ENCODE results near the gene NFIA. TPM values are rescaled to one million over a fixed set of nuclear protein-coding genes. Genes with fewer than 3 reads are reported as not detected.
A peak's percentile ranks its signal among the peaks of the same experiment; 100 is the strongest.

The NFIA gene
- total RNA-seq, 2 experiments from 2014 or later = 4.2 to 5.7 TPM

GRCh38 chr1:61139775-61140549, 57.6 kb downstream of the NFIA start:
- POLR2A ChIA-PET = interaction anchor here (0.7 kb wide), 1 partner anchor 8 kb away, joined by 5 read pairs; no protein-coding TSS in a partner anchor
- DNase-seq (no peak), ATAC-seq (ENCODE audit: low read depth) (no peak)
- Mint-ChIP-seq H3K4me1 (no peaks in the 10 kb centered on the region), H3K36me3 (no peaks in the 10 kb centered on the region), H3K4me3 (no peak overlapping the region), H3K9me3 (no peaks in the 10 kb centered on the region), H3K27me3 (peaks cover 4% of the 10 kb centered on the region), H3K27ac (no peak overlapping the region)

GRCh38 chr1:61140778-61141177, 58.4 kb downstream of the NFIA start:
- ATAC-seq (ENCODE audit: low read depth) = no peak
- no peak for DNase-seq
- Mint-ChIP-seq H3K27me3 (peaks cover 4% of the 10 kb centered on the region), H3K27ac (no peak overlapping the region), H3K9me3 (no peaks in the 10 kb centered on the region), H3K4me3 (no peak overlapping the region), H3K4me1 (no peaks in the 10 kb centered on the region), H3K36me3 (no peaks in the 10 kb centered on the region)
- POLR2A ChIA-PET = no interaction called here

GRCh38 chr1:61141288-61142042, 59.1 kb downstream of the NFIA start:
- POLR2A ChIA-PET = no interaction called here
- Mint-ChIP-seq H3K27ac (no peak overlapping the region), H3K36me3 (no peaks in the 10 kb centered on the region), H3K9me3 (no peaks in the 10 kb centered on the region), H3K4me3 (no peak overlapping the region), H3K27me3 (peaks cover 4% of the 10 kb centered on the region), H3K4me1 (no peaks in the 10 kb centered on the region)
- DNase-seq (no peak), ATAC-seq (ENCODE audit: low read depth) (no peak)

- no peaks in the 10 kb centered on the region for H3K9me3 Mint-ChIP-seq
- H3K4me3 Mint-ChIP-seq = no peak overlapping the region
- POLR2A ChIA-PET = no interaction called here
- H3K36me3 Mint-ChIP-seq = no peaks in the 10 kb centered on the region
- no peak overlapping the region for H3K27ac Mint-ChIP-seq
- H3K27me3 Mint-ChIP-seq = peaks cover 7% of the 10 kb centered on the region
- DNase-seq (no peak), ATAC-seq (ENCODE audit: low read depth) (no peak)
- no peaks in the 10 kb centered on the region for H3K4me1 Mint-ChIP-seq
Measured at GRCh38 chr1:61142043-61142440, 59.7 kb downstream of the NFIA start.

- DNase-seq = no peak
- Mint-ChIP-seq H3K4me1 (no peaks in the 10 kb centered on the region), H3K9me3 (no peaks in the 10 kb centered on the region), H3K4me3 (no peak overlapping the region), H3K36me3 (no peaks in the 10 kb centered on the region), H3K27me3 (peaks cover 7% of the 10 kb centered on the region), H3K27ac (no peak overlapping the region)
- POLR2A ChIA-PET = no interaction called here
- no peak for ATAC-seq (ENCODE audit: low read depth)
Measured at GRCh38 chr1:61142726-61143500, 60.6 kb downstream of the NFIA start.

- H3K27ac Mint-ChIP-seq = no peak overlapping the region
- ATAC-seq (ENCODE audit: low read depth) = no peak
Measured at GRCh38 chr1:61143821-61144424, 61.6 kb downstream of the NFIA start.

GRCh38 chr1:61149010-61149860, 66.9 kb downstream of the NFIA start:
- no peak for DNase-seq
- no peaks in the 10 kb centered on the region for H3K4me1 Mint-ChIP-seq
- POLR2A ChIA-PET = no interaction called here
- H3K9me3 Mint-ChIP-seq = no peaks in the 10 kb centered on the region
- H3K36me3 Mint-ChIP-seq = no peaks in the 10 kb centered on the region
- H3K4me3 Mint-ChIP-seq = no peak overlapping the region
- H3K27ac Mint-ChIP-seq = no peak overlapping the region
- peaks cover 26% of the 10 kb centered on the region for H3K27me3 Mint-ChIP-seq
- no peak for ATAC-seq (ENCODE audit: low read depth)

More at GRCh38 chr1:61143821-61144424, 61.6 kb downstream of the NFIA start:
- POLR2A ChIA-PET = no interaction called here
- no peak for DNase-seq
- Mint-ChIP-seq H3K4me1 (no peaks in the 10 kb centered on the region), H3K36me3 (no peaks in the 10 kb centered on the region), H3K27me3 (peaks cover 8% of the 10 kb centered on the region), H3K4me3 (no peak overlapping the region), H3K9me3 (no peaks in the 10 kb centered on the region)

GRCh38 chr1:61151565-61151964, 69.2 kb downstream of the NFIA start:
- POLR2A ChIA-PET = no interaction called here
- ATAC-seq (ENCODE audit: low read depth) (no peak), DNase-seq (no peak)
- Mint-ChIP-seq H3K4me3 (no peak overlapping the region), H3K9me3 (no peaks in the 10 kb centered on the region), H3K36me3 (no peaks in the 10 kb centered on the region), H3K4me1 (no peaks in the 10 kb centered on the region), H3K27ac (no peak overlapping the region), H3K27me3 (peaks cover 37% of the 10 kb centered on the region)

GRCh38 chr1:61152066-61152465, 69.7 kb downstream of the NFIA start:
- POLR2A ChIA-PET = no interaction called here
- peaks cover 38% of the 10 kb centered on the region for H3K27me3 Mint-ChIP-seq
- H3K9me3 Mint-ChIP-seq = no peaks in the 10 kb centered on the region
- H3K36me3 Mint-ChIP-seq = no peaks in the 10 kb centered on the region
- peaks cover under 1% of the 10 kb centered on the region for H3K4me1 Mint-ChIP-seq
- no peak for ATAC-seq (ENCODE audit: low read depth)
- H3K4me3 Mint-ChIP-seq = no peak overlapping the region
- no peak overlapping the region for H3K27ac Mint-ChIP-seq
- DNase-seq = no peak

GRCh38 chr1:61152469-61153105, 70.2 kb downstream of the NFIA start:
- H3K36me3 Mint-ChIP-seq = no peaks in the 10 kb centered on the region
- no peak overlapping the region for H3K4me3 Mint-ChIP-seq
- H3K27ac Mint-ChIP-seq = no peak overlapping the region
- POLR2A ChIA-PET = no interaction called here
- H3K27me3 Mint-ChIP-seq = peaks cover 38% of the 10 kb centered on the region
- DNase-seq (no peak), ATAC-seq (ENCODE audit: low read depth) (no peak)
- H3K9me3 Mint-ChIP-seq = no peaks in the 10 kb centered on the region
- peaks cover 5% of the 10 kb centered on the region for H3K4me1 Mint-ChIP-seq

GRCh38 chr1:61156576-61157467, 74.5 kb downstream of the NFIA start:
- peaks cover 24% of the 10 kb centered on the region for H3K4me1 Mint-ChIP-seq
- peak; percentile 24 for ATAC-seq (ENCODE audit: low read depth)
- POLR2A ChIA-PET = interaction anchor here (1.5 kb wide), 1 partner anchor 79 kb away, joined by 4 read pairs; no protein-coding TSS in a partner anchor

More at GRCh38 chr1:61156576-61157467, 74.5 kb downstream of the NFIA start:
- DNase-seq = no peak
- H3K4me3 Mint-ChIP-seq = no peak overlapping the region
- H3K27ac Mint-ChIP-seq = no peak overlapping the region
- H3K27me3 Mint-ChIP-seq = peaks cover 36% of the 10 kb centered on the region
- H3K36me3 Mint-ChIP-seq = no peaks in the 10 kb centered on the region
- no peaks in the 10 kb centered on the region for H3K9me3 Mint-ChIP-seq
